ENCODE measurements around the gene ZNF688.

The ZNF688 gene

DNA sequence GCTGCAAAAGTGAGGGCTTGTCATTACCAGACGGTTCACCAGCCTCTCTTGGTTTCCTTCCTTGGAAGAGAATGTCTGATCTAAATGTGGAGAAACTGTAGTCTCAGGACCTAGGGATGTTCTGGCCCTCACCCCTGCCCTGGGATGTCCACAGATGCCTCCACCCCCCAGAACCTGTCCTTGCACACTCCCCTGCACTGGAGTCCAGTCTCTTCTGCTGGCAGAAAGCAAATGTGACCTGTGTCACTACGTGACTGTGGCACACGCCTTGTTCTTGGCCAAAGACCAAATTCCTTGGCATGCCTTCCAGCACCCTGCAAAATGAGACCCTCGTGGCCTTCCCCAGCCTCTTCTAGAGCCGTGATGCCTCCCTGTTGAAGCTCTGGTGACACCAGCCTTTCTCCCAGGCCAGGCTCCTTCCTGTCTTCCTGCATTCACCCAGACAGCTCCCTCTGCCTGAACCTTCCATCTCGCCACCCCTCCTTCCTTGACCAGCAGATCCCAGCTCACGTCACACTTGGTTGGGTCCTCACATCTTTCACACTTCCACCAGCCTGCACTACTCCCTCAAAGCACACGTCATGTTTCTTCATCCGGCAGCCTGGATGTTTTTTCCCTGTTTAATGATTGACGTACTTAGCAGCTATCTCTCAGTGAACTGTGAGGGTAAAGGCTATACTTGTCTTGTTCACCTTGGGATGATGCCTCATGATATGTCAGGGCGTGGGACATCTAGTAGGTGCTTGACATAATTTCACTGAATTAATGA is 49.5 kb downstream of the ZNF688 start:
- DNase-seq (ENCODE audit: low read depth in 1 of 2, low spot score in 1 of 2), result no peak

- DNase-seq (ENCODE audit: low read depth in 1 of 2, low spot score in 1 of 2), result no peak
Measured at GRCh38 chr16:30521476-30521872, 50.0 kb downstream of the ZNF688 start.

All from stimulated activated CD4-positive, alpha-beta T cell treated with anti-CD3 and anti-CD28 coated beads, Interleukin-15, amount 100 ng/mL, for 1 hour (primary cell).